Neural crest cell (in vitro differentiated cells): Measurements from ENCODE around the gene TRDMT1. TPM values are rescaled to one million over a fixed set of nuclear protein-coding genes. Genes with fewer than 3 reads are reported as not detected.

Experiments used
- DNase-seq: peaks from one replicate; pipeline ENCODE4 v3.0.0; 2021; ENCODE audit warnings: low read depth, mixed read lengths, low spot score
- H3K27ac Mint-ChIP-seq: one replicate; pipeline ENCODE4 v1.8.0; 2021; ENCODE audit warnings: mild to moderate bottlenecking, mixed read lengths; ENCODE audit not compliant: unreplicated experiment
- H3K27me3 Mint-ChIP-seq: 2 replicates; pipeline ENCODE4 v1.8.0; 2021; ENCODE audit warnings: low read depth, mild to moderate bottlenecking, mixed read lengths
- H3K36me3 Mint-ChIP-seq: 2 replicates; pipeline ENCODE4 v1.8.0; 2021; ENCODE audit warnings: low read depth, mild to moderate bottlenecking, mixed read lengths
- H3K4me1 Mint-ChIP-seq: 2 replicates; pipeline ENCODE4 v1.8.0; 2021; ENCODE audit warnings: mixed read lengths
- H3K4me3 Mint-ChIP-seq: one replicate; pipeline ENCODE4 v1.8.0; 2021; ENCODE audit warnings: mild to moderate bottlenecking, mixed read lengths
- H3K9me3 Mint-ChIP-seq: 2 replicates; pipeline ENCODE4 v1.8.0; 2021; ENCODE audit warnings: mixed read lengths
- total RNA-seq: library from RNA; stranded (reverse); gene quantifications from 2 replicates; pipeline ENCODE4 v1.2.1, GENCODE V29; 2021
- TF ChIP-seq, protein P1 (sequence below): fragments of 200-600 bp; sonication (generic); conservative IDR thresholded peaks from 2 replicates; pipeline ENCODE4 v1.5.0; 2021; ENCODE audit warnings: antibody characterized with exemption, mild to moderate bottlenecking

The TRDMT1 gene
- total RNA-seq, 1 donor from 2014 or later = 17.3 TPM

DNA sequence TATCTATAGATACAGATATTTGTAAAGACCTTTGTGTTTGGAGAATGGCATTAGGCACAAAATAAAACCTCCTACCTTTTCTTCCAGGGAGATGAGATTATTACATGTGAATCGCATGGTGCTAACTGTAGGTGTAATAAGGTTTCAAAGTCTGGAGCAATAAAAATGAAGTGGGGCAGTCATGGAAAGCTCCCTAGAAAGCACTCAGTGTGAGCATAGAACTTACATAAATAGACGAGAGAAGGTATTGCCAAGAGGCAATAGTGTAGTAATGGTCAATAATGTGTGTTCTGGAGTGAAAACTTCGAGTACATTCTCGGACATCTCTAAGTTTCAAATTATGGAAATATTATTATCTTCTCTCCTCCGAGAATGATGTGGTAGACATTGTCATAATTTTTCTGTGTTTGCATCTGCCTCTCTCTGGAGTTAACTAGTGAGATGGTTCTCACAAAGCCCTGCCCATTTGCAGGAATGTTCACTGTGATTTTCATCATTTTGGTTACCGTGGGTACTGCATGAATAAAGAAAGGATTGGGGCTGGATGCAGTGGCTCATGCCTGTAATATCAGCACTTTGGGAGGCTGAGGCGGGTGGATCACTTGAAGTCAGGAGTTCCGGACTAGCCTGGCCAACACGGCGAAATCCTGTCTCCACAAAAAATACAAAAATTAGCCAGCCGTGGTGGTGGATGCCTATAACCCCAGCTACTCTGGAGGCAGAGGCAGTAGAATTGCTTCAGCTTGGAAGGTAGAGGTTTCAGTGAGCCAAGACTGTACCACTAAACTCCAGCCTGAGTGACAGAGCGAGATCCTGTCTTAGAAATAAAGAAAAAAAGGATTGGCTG lies 37.2 kb upstream of the TRDMT1 start:
- Mint-ChIP-seq H3K4me1 (peaks cover 38% of the 10 kb centered on the region), H3K4me3 (peak overlapping the region; percentile 58), H3K27me3 (peaks cover 2% of the 10 kb centered on the region), H3K36me3 (peaks cover 31% of the 10 kb centered on the region), H3K27ac (no peak overlapping the region), H3K9me3 (no peaks in the 10 kb centered on the region)
- DNase-seq = no peak
- TF ChIP-seq, protein P1, sequence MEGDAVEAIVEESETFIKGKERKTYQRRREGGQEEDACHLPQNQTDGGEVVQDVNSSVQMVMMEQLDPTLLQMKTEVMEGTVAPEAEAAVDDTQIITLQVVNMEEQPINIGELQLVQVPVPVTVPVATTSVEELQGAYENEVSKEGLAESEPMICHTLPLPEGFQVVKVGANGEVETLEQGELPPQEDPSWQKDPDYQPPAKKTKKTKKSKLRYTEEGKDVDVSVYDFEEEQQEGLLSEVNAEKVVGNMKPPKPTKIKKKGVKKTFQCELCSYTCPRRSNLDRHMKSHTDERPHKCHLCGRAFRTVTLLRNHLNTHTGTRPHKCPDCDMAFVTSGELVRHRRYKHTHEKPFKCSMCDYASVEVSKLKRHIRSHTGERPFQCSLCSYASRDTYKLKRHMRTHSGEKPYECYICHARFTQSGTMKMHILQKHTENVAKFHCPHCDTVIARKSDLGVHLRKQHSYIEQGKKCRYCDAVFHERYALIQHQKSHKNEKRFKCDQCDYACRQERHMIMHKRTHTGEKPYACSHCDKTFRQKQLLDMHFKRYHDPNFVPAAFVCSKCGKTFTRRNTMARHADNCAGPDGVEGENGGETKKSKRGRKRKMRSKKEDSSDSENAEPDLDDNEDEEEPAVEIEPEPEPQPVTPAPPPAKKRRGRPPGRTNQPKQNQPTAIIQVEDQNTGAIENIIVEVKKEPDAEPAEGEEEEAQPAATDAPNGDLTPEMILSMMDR = no peak

DNA sequence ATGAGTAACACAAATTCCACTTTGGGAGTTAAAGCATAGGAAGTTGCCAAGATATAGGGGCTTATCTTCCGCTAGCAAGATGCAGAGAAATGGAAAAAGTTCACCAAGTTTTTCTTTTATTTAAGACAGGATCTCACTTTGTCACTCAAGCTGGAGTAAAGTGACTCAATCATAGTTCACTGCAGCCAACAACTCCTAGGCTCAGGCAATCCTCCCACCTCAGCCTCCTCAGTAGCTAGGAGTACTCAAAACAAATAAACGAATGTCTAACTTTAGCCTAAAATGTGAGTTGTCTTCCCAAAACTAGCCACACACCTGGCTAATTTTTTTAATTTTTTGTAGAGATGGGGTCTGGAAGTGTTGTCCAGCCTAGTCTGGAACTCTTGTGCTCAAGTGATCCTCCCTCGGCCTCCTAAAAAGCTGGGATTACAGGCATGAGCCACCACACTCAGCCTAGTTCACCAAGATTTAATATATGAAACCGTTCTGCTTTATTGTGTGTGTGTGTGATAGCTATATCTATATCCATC lies 36.5 kb upstream of the TRDMT1 start:
- H3K27ac Mint-ChIP-seq = no peak overlapping the region
- TF ChIP-seq, protein P1 = no peak
- peak overlapping the region; percentile 16 for H3K4me3 Mint-ChIP-seq
- no peaks in the 10 kb centered on the region for H3K9me3 Mint-ChIP-seq
- peaks cover 44% of the 10 kb centered on the region for H3K4me1 Mint-ChIP-seq
- no peak for DNase-seq
- peaks cover 2% of the 10 kb centered on the region for H3K27me3 Mint-ChIP-seq
- H3K36me3 Mint-ChIP-seq = peaks cover 34% of the 10 kb centered on the region

DNA sequence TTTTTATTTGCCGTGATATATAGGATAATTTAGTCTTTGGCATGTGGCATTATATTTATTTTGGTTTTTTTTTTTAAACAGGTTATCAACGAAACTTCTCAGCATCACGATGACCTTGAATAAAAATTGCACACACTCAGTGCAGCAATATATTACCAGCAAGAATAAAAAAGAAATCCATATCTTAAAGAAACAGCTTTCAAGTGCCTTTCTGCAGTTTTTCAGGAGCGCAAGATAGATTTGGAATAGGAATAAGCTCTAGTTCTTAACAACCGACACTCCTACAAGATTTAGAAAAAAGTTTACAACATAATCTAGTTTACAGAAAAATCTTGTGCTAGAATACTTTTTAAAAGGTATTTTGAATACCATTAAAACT lies 35.7 kb upstream of the TRDMT1 start:
- H3K27me3 Mint-ChIP-seq = peaks cover 2% of the 10 kb centered on the region
- H3K9me3 Mint-ChIP-seq = no peaks in the 10 kb centered on the region
- TF ChIP-seq, protein P1 = no peak
- H3K36me3 Mint-ChIP-seq = peaks cover 34% of the 10 kb centered on the region
- H3K4me1 Mint-ChIP-seq = peaks cover 50% of the 10 kb centered on the region
- H3K27ac Mint-ChIP-seq = no peak overlapping the region
- DNase-seq = no peak
- peak overlapping the region; percentile 79 for H3K4me3 Mint-ChIP-seq

DNA sequence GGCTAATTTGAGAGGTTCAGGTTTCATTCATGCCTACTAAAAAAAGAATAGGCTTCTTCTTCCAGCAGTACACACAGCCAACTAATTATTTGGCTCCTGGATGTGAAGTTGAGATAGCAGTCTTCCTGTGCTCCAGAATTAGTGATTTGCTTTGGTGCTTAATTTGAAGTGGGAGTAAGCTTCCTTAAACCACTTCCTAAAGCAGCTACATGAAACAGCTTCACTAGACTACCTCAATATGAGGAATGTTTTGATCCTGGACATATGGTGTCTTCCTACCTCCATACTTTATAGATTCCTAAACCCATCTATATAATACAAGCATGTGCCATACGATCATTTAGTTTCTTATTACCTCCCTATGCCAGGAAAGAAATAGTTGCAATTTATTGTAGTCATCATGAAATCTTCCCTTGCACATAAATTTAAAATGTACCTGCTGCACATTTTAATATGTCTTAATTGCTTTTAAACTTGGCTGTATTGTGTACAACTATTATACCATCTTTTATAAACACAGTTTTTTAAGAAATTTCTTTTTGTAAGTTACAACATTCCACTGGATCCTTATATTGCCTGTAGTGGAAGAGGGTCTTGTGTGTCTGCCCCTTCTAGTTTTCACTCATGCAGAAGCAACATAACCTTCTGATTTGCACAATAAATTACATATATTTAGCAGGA lies 35.1 kb upstream of the TRDMT1 start:
- H3K27me3 Mint-ChIP-seq = peaks cover 2% of the 10 kb centered on the region
- peak overlapping the region; percentile 79 for H3K4me3 Mint-ChIP-seq
- H3K27ac Mint-ChIP-seq = no peak overlapping the region
- TF ChIP-seq, protein P1 = no peak
- H3K4me1 Mint-ChIP-seq = peaks cover 55% of the 10 kb centered on the region
- no peaks in the 10 kb centered on the region for H3K9me3 Mint-ChIP-seq
- DNase-seq = no peak
- peaks cover 37% of the 10 kb centered on the region for H3K36me3 Mint-ChIP-seq

DNA sequence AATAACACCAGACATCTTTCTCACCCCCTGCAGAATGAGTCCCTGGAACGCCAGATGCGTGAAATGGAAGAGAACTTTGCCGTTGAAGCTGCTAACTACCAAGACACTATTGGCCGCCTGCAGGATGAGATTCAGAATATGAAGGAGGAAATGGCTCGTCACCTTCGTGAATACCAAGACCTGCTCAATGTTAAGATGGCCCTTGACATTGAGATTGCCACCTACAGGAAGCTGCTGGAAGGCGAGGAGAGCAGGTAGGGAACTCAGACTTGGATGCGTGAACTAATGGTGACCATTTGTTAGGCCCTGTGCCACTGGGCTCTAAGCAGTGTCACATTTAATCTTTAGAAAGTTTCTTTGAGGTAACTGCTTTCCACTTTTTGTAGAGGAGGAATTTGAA lies 33.7 kb upstream of the TRDMT1 start:
- Mint-ChIP-seq H3K27ac (no peak overlapping the region), H3K9me3 (no peaks in the 10 kb centered on the region), H3K36me3 (peaks cover 48% of the 10 kb centered on the region), H3K4me1 (peaks cover 61% of the 10 kb centered on the region), H3K27me3 (peaks cover 12% of the 10 kb centered on the region), H3K4me3 (peak overlapping the region; percentile 84)
- DNase-seq = no peak
- TF ChIP-seq, protein P1 = no peak
